HL-60 (cell line): Measurements from ENCODE around the gene TNFRSF9.
"Not testable (repeated sequence)": the region's sequence is repeated elsewhere in the genome, so short reads cannot be mapped to it uniquely, and the experiment has no call there.

Experiments
- GABPA ChIP-seq: IDR thresholded peaks from 2 replicates; pipeline ENCODE4 v1.6.1; 2012; ENCODE audit warnings: low read depth
- POLR2AphosphoS5 ChIP-seq: IDR thresholded peaks from 2 replicates; pipeline ENCODE4 v1.6.1; 2012; ENCODE audit warnings: low read depth
- TF ChIP-seq, protein P1 (sequence below): IDR thresholded peaks from one replicate; pipeline ENCODE4 v1.5.1; 2011; ENCODE audit warnings: low read length, control low read depth, inconsistent platforms; ENCODE audit not compliant: insufficient read depth
- TF ChIP-seq, protein P2 (sequence below): IDR thresholded peaks from 2 replicates; pipeline ENCODE4 v1.6.1; 2012; ENCODE audit warnings: low read depth; ENCODE audit not compliant: insufficient replicate concordance

DNA sequence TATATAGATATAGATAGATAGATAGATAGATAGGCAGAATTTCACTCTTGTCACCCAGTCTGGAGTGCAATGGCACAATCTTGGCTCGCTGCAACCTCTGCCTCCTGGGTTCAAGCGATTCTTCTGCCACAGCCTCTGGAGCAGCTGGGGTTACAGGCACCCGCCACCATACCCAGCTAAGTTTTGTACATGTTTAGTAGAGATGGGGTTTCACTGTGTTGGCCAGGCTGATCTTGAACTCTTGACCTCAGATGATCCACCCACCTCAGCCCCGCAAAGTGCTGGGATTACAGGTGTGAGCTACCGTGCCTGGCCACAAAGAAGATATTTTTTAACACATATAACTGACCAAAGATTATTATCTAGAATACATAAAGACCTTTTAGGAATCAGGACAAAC lies 22.7 kb downstream of the TNFRSF9 start:
- TF ChIP-seq, protein P1, sequence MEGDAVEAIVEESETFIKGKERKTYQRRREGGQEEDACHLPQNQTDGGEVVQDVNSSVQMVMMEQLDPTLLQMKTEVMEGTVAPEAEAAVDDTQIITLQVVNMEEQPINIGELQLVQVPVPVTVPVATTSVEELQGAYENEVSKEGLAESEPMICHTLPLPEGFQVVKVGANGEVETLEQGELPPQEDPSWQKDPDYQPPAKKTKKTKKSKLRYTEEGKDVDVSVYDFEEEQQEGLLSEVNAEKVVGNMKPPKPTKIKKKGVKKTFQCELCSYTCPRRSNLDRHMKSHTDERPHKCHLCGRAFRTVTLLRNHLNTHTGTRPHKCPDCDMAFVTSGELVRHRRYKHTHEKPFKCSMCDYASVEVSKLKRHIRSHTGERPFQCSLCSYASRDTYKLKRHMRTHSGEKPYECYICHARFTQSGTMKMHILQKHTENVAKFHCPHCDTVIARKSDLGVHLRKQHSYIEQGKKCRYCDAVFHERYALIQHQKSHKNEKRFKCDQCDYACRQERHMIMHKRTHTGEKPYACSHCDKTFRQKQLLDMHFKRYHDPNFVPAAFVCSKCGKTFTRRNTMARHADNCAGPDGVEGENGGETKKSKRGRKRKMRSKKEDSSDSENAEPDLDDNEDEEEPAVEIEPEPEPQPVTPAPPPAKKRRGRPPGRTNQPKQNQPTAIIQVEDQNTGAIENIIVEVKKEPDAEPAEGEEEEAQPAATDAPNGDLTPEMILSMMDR, result not testable (repeated sequence)
- TF ChIP-seq POLR2AphosphoS5, GABPA: not testable (repeated sequence)
- TF ChIP-seq, protein P2, sequence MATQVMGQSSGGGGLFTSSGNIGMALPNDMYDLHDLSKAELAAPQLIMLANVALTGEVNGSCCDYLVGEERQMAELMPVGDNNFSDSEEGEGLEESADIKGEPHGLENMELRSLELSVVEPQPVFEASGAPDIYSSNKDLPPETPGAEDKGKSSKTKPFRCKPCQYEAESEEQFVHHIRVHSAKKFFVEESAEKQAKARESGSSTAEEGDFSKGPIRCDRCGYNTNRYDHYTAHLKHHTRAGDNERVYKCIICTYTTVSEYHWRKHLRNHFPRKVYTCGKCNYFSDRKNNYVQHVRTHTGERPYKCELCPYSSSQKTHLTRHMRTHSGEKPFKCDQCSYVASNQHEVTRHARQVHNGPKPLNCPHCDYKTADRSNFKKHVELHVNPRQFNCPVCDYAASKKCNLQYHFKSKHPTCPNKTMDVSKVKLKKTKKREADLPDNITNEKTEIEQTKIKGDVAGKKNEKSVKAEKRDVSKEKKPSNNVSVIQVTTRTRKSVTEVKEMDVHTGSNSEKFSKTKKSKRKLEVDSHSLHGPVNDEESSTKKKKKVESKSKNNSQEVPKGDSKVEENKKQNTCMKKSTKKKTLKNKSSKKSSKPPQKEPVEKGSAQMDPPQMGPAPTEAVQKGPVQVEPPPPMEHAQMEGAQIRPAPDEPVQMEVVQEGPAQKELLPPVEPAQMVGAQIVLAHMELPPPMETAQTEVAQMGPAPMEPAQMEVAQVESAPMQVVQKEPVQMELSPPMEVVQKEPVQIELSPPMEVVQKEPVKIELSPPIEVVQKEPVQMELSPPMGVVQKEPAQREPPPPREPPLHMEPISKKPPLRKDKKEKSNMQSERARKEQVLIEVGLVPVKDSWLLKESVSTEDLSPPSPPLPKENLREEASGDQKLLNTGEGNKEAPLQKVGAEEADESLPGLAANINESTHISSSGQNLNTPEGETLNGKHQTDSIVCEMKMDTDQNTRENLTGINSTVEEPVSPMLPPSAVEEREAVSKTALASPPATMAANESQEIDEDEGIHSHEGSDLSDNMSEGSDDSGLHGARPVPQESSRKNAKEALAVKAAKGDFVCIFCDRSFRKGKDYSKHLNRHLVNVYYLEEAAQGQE, result not testable (repeated sequence)
